ENCODE measurements around the gene RPS17. TPM values are rescaled to one million over a fixed set of nuclear protein-coding genes. Genes with fewer than 3 reads are reported as not detected.
"Not testable (repeated sequence)": the region's sequence is repeated elsewhere in the genome, so short reads cannot be mapped to it uniquely, and the experiment has no call there.

The RPS17 gene
- polyA plus RNA-seq, 12 donors = 2,266 to 6,063 (median 2,811) TPM

- no peak for DNase-seq
These were observed 14.6 kb upstream of the RPS17 start for GRCh38 chr15:82554849-82555248.

- DNase-seq = no peak
These were observed 14.1 kb upstream of the RPS17 start for GRCh38 chr15:82554351-82554750.

- DNase-seq = no peak
These were observed 13.6 kb upstream of the RPS17 start for GRCh38 chr15:82553846-82554245.

- no peak for DNase-seq
These were observed 12.6 kb upstream of the RPS17 start for GRCh38 chr15:82552861-82553260.

GRCh38 chr15:82551646-82552247, 11.5 kb upstream of the RPS17 start:
- no peak for DNase-seq

- DNase-seq = no peak
These were observed 9.0 kb upstream of the RPS17 start for GRCh38 chr15:82549199-82549665.

GRCh38 chr15:82548700-82549099, 8.4 kb upstream of the RPS17 start:
- no peak for DNase-seq

- no peak for DNase-seq
These were observed 5.2 kb upstream of the RPS17 start for GRCh38 chr15:82545478-82545877.

GRCh38 chr15:82545002-82545401, 4.7 kb upstream of the RPS17 start:
- DNase-seq = no peak

- no peak for DNase-seq
These were observed 4.2 kb upstream of the RPS17 start for GRCh38 chr15:82544431-82544830.

- DNase-seq = no peak
These were observed 2.9 kb upstream of the RPS17 start for GRCh38 chr15:82543160-82543559.

GRCh38 chr15:82540984-82541431, 751 bp upstream of the RPS17 start:
- no peak for DNase-seq

GRCh38 chr15:82539691-82540054, 584 bp downstream of the RPS17 start:
- peak; percentile 25 for DNase-seq

GRCh38 chr15:82538961-82539690, 1.1 kb downstream of the RPS17 start:
- DNase-seq = no peak

GRCh38 chr15:82537351-82537908, 2.8 kb downstream of the RPS17 start:
- no peak for DNase-seq

- no peak for DNase-seq
These were observed 3.6 kb downstream of the RPS17 start for GRCh38 chr15:82536409-82537350.

GRCh38 chr15:82535566-82536408, 4.5 kb downstream of the RPS17 start:
- DNase-seq = no peak

- not testable (repeated sequence) for DNase-seq
These were observed 5.1 kb downstream of the RPS17 start for GRCh38 chr15:82535151-82535550.

- DNase-seq = not testable (repeated sequence)
These were observed 5.8 kb downstream of the RPS17 start for GRCh38 chr15:82534457-82534861.

- no peak for DNase-seq
These were observed 6.5 kb downstream of the RPS17 start for GRCh38 chr15:82533801-82534200.

- DNase-seq = no peak
These were observed 7.2 kb downstream of the RPS17 start for GRCh38 chr15:82532991-82533481.

All from muscle of arm (tissue), 12 donors.